ACC112 (cell line): ENCODE data around the gene ATXN1.

ENCODE experiments used
- H2AFZ ChIP-seq: fragments of 200-600 bp; sonication (generic); one replicate; pipeline ENCODE4 v1.6.0; 2017; ENCODE audit warnings: antibody characterized with exemption, low read length; ENCODE audit not compliant: unreplicated experiment
- H3K27ac ChIP-seq: fragments of 200-600 bp; sonication (generic); 2 replicates; pipeline ENCODE4 v1.5.1; 2014; ENCODE audit warnings: low read depth, mild to moderate bottlenecking, antibody characterized with exemption, low read length, moderate library complexity
- H3K27me3 ChIP-seq: fragments of 200-600 bp; sonication (generic); 2 replicates; pipeline ENCODE4 v1.6.1; 2014; ENCODE audit warnings: mild to moderate bottlenecking, antibody characterized with exemption, low read length, moderate library complexity, mixed read lengths; ENCODE audit not compliant: insufficient read depth
- H3K36me3 ChIP-seq: fragments of 200-600 bp; sonication (generic); 2 replicates; pipeline ENCODE4 v1.6.1; 2016; ENCODE audit warnings: mild to moderate bottlenecking, antibody characterized with exemption, low read length, moderate library complexity, mixed read lengths; ENCODE audit not compliant: insufficient read depth
- H3K4me1 ChIP-seq: fragments of 200-600 bp; sonication (generic); one replicate; pipeline ENCODE4 v1.6.1; 2016; ENCODE audit warnings: low read length, mixed read lengths; ENCODE audit not compliant: insufficient read depth, unreplicated experiment, control insufficient read depth
- H3K4me3 ChIP-seq: fragments of 200-600 bp; sonication (generic); 2 replicates; pipeline ENCODE4 v1.5.1; 2014; ENCODE audit warnings: mild to moderate bottlenecking, low read depth, low read length
- H3K79me2 ChIP-seq: fragments of 200-600 bp; sonication (generic); one replicate; pipeline ENCODE4 v1.6.0; 2016; ENCODE audit warnings: low read length; ENCODE audit not compliant: control insufficient read depth, unreplicated experiment, insufficient read depth

The ATXN1 gene

DNA sequence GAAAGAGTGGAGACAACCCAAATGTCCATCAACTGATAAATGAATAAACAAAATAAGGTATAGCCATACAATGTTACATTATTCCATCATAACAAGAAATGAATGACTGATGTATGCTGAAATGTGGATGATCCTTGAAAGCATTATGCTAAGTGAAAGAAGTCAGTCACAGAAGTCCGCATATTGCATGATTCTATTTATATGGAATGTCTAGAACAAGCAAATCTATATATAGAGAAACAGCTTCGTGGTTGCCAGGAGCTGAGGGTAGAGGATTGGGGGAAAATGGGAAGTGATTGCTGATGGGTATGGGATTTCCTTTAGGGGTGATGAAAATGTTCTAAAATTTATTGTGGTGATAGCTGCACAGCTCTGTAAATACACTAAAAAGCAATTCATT is 196.8 kb downstream of the ATXN1 start:
- peaks cover 3% of the 10 kb centered on the region for H3K79me2 ChIP-seq
- H3K27ac ChIP-seq, result no peak overlapping the region
- no peaks in the 10 kb centered on the region for H3K36me3 ChIP-seq
- H3K27me3 ChIP-seq, result no peaks in the 10 kb centered on the region
- no peak overlapping the region for H2AFZ ChIP-seq
- H3K4me1 ChIP-seq, result no peaks in the 10 kb centered on the region
- no peak overlapping the region for H3K4me3 ChIP-seq

DNA sequence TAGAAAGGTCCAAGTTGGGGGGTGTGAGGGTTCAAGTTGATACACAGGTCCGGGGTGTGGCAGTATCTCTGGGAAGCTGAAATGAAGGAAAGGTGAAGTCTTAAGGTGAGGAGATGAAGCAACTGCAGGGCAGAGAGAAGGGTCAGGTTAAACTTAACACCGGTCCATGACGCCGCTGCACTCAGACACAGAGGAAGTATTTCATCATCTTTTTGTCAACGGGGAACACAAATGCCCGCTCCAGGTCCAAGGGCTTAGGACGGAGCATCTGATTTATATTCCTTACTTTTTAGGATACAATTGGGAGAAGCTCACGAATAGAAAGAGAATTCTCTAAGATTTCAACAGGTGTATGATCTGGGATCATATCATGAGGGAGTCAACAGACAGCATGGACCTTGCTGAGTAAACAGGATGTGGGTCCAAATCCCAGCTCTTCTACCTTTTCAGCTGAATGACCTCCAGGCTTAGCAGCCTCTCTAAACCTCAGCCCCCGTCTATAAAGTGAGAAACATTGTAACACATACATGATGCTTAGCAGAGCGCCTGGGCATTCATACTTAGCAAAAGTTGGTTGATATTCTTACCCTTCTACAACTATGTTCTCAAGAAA is 197.5 kb downstream of the ATXN1 start:
- Histone ChIP-seq H3K27me3 (no peaks in the 10 kb centered on the region), H3K36me3 (no peaks in the 10 kb centered on the region), H3K4me3 (no peak overlapping the region)

DNA sequence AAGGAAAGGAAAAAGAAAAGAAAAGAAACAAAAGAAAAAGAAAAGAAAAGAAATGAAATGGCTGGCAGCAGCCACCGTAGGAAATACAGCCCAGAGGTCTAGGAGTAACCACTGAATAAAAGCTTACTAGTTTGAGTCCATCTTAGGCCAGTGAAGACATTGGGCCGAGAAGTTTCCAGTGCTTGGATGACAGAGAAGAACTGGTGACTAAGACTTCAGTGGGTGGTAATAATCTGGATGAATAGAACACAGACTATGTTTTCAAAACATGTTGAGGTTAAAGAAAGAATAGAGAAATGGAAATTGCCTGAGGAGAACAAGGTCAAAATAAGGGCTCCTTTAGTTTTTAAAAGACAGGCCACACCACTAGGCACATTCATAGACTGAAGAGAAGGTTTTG is 198.8 kb downstream of the ATXN1 start:
- no peaks in the 10 kb centered on the region for H3K36me3 ChIP-seq
- H2AFZ ChIP-seq, result no peak overlapping the region
- H3K27ac ChIP-seq, result no peak overlapping the region
- H3K4me1 ChIP-seq, result no peaks in the 10 kb centered on the region
- H3K27me3 ChIP-seq, result no peaks in the 10 kb centered on the region
- H3K4me3 ChIP-seq, result no peak overlapping the region
- H3K79me2 ChIP-seq, result peaks cover 3% of the 10 kb centered on the region

More for the DNA sequence above, 197.5 kb downstream of the ATXN1 start:
- no peak overlapping the region for H2AFZ ChIP-seq
- H3K4me1 ChIP-seq, result no peaks in the 10 kb centered on the region
- no peak overlapping the region for H3K27ac ChIP-seq
- peaks cover 3% of the 10 kb centered on the region for H3K79me2 ChIP-seq

DNA sequence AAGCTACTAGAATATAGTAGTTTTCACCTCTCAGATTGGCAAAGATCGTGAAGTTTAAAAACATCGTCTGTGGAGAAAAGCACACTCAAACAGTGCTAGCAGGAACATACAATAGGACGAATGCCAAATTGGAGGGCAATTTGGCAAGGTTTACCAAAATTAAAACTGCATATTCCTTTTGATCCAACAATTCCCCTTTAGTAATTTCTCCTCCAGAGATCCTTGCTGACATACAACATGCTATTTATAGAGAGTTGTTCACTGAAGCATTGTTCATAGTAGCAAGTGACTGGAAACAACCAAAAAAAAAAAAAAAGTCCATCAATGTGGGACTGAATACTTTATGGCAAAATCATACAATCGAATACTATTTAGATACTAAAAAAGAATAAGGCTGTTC is 202.2 kb downstream of the ATXN1 start:
- H3K79me2 ChIP-seq, result no peaks in the 10 kb centered on the region
- H3K27ac ChIP-seq, result no peak overlapping the region
- H3K27me3 ChIP-seq, result no peaks in the 10 kb centered on the region
- no peak overlapping the region for H2AFZ ChIP-seq
- H3K4me3 ChIP-seq, result no peak overlapping the region
- no peaks in the 10 kb centered on the region for H3K4me1 ChIP-seq
- no peaks in the 10 kb centered on the region for H3K36me3 ChIP-seq

DNA sequence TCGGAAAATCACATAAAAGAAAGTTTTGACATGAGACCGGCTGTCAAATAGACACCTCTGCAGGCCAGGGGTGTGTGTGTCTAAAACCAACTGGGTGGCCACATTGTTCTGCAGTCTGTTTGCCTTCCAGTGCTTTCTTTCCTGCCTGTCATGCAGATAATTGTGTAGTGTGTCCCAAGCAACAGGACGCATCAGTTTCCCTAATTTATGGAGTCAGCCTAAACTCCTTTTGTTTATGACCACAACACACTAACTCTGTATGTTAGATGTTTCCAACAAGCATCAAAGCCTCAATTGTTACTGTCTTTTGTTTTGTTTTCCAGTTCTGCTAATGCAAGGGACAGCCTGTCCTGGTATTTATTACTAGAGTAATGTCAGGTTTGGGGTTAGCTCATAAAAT is 205.7 kb downstream of the ATXN1 start:
- no peaks in the 10 kb centered on the region for H3K36me3 ChIP-seq
- no peak overlapping the region for H2AFZ ChIP-seq
- H3K27me3 ChIP-seq, result no peaks in the 10 kb centered on the region
- no peaks in the 10 kb centered on the region for H3K79me2 ChIP-seq
- no peaks in the 10 kb centered on the region for H3K4me1 ChIP-seq
- H3K27ac ChIP-seq, result no peak overlapping the region
- no peak overlapping the region for H3K4me3 ChIP-seq

DNA sequence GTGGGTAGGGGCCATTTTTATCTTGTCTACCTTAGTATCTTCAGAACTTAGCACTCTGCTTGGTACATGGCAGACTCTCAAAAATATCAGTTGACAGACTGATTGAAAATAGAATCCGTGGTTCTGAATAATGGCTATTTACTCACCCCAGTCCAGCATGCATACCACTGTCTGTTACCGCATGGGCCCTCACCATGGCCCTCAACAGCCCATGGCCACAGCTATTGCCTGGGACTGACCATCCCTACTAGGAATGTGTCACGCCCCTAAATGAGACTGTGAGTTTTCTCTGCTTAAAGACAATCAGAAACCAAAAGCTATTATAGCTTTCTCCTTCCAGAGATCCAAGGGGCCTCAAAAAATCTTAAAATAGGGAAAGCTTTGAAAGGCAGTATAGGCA is 207.7 kb downstream of the ATXN1 start:
- H3K4me3 ChIP-seq, result no peak overlapping the region
- H3K27ac ChIP-seq, result no peak overlapping the region
- H3K79me2 ChIP-seq, result no peaks in the 10 kb centered on the region
- no peaks in the 10 kb centered on the region for H3K27me3 ChIP-seq
- H3K4me1 ChIP-seq, result no peaks in the 10 kb centered on the region
- H3K36me3 ChIP-seq, result no peaks in the 10 kb centered on the region
- H2AFZ ChIP-seq, result no peak overlapping the region

DNA sequence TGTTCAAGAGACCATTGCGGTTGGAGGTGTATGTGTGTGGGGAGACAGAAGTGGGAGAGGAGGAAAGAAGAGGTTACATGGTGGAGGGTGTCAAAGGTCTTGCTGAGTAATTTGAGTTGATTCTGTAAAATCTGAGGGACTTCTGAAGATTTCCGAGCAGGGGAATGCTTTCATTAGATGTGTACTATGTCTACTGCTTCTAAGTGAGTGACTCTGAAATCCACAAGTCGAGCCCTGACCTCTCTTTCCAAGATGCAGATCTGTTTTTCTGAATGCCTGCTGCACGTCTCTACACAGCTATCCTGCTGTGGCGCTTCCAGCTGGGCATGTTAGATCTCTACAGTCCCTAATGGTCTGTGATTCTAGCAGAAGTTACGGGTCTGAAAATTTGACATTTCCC is 209.8 kb downstream of the ATXN1 start:
- Histone ChIP-seq H3K4me3 (no peak overlapping the region), H2AFZ (no peak overlapping the region), H3K4me1 (peaks cover 6% of the 10 kb centered on the region), H3K79me2 (no peaks in the 10 kb centered on the region), H3K27ac (no peak overlapping the region), H3K27me3 (no peaks in the 10 kb centered on the region), H3K36me3 (no peaks in the 10 kb centered on the region)

DNA sequence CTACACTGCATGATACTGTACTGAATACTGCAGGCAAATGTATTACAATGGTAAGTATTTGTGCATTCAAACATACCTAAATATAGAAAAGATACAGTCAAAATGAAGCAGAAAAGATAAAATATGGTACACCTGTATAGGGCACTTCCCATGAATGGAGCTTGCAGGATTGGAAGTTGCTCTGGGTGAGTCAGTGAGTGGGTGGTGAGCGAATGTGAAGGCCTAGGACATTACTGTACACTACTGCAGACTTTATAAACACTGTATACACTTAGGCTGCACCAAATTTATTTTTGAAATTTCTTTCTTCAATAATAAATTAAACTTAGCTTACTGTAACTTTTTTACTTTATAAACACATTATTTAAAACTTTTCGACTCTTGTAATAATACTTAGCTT is 213.1 kb downstream of the ATXN1 start:
- H3K79me2 ChIP-seq, result no peaks in the 10 kb centered on the region
- no peak overlapping the region for H3K27ac ChIP-seq
- peaks cover 6% of the 10 kb centered on the region for H3K4me1 ChIP-seq
- no peak overlapping the region for H3K4me3 ChIP-seq
- H3K36me3 ChIP-seq, result no peaks in the 10 kb centered on the region
- no peaks in the 10 kb centered on the region for H3K27me3 ChIP-seq
- no peak overlapping the region for H2AFZ ChIP-seq

DNA sequence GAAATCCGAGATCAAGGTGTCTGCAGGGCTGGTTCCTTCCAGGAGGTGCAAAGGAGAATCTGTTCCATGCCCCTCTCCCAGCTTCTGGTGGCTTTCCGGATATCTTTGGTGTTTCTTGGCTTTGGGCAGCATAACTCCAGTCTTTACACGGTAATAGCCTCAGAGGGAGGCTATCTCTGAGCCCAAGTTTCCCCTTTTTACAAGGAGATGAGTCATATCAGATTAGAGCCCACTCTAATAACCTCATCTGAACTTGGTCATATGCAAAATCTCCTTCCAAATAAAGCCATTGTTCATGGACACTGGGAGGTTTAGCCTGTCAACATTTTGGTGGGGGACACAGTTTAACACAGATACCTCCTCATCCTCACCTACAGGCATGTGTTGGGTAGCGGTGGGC is 213.7 kb downstream of the ATXN1 start:
- Histone ChIP-seq H3K4me3 (no peak overlapping the region), H2AFZ (no peak overlapping the region), H3K79me2 (no peaks in the 10 kb centered on the region), H3K27me3 (no peaks in the 10 kb centered on the region), H3K36me3 (no peaks in the 10 kb centered on the region), H3K27ac (no peak overlapping the region), H3K4me1 (peaks cover 6% of the 10 kb centered on the region)

DNA sequence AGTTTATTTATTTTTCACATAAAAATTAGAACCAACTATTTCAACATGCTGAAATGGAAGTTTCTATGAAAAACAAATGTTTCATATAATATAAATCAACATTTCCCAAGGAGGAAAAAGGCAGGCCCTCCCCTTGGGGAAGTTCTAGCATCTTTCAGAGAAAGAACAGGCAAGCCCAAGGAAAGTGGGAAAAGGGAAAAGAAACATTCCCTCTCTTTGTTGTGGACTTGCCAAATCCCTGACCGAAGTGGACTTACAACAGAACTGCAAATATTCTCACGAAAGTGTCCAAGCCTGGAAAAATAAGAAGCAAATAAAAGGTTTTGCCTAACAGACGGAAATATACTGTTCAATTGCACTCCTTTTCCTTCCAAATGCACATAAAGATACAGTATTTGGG is 214.4 kb downstream of the ATXN1 start:
- Histone ChIP-seq H3K4me1 (peaks cover 6% of the 10 kb centered on the region), H3K36me3 (no peaks in the 10 kb centered on the region), H3K4me3 (no peak overlapping the region), H3K27me3 (no peaks in the 10 kb centered on the region), H2AFZ (no peak overlapping the region), H3K27ac (no peak overlapping the region), H3K79me2 (no peaks in the 10 kb centered on the region)

DNA sequence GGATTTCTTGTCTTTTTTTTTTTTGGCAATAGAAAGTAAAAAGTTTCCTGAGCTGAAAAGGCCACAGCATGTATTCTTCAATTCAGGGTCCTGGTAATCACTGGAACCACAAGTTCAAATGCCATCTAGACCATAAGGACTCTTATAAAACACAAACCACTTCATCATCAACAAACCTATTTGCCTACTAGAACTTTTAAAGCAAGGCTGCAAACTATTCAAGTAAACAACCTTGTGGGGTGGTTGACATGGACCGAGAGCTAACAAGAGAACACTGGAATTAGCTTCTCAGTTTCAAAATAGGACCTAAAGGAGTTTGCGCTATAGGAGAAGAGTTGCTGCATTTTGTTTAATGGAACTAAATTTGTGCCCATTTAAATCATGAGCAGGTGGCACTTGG is 215.9 kb downstream of the ATXN1 start:
- no peak overlapping the region for H2AFZ ChIP-seq
- H3K36me3 ChIP-seq, result no peaks in the 10 kb centered on the region
- no peaks in the 10 kb centered on the region for H3K27me3 ChIP-seq
- H3K4me1 ChIP-seq, result peaks cover 6% of the 10 kb centered on the region
- H3K4me3 ChIP-seq, result no peak overlapping the region
- H3K27ac ChIP-seq, result no peak overlapping the region
- no peaks in the 10 kb centered on the region for H3K79me2 ChIP-seq
